ENCODE results near the gene RSRC1.

The RSRC1 gene

GRCh38 chr3:158084651-158085050, 25.2 kb upstream of the RSRC1 start:
- no peaks in the 10 kb centered on the region for H3K79me2 ChIP-seq (ENCODE audit: insufficient read depth, low read depth)
- no peak overlapping the region for H3K4me3 ChIP-seq (IDR thresholded peaks at IDR 0.05; ENCODE audit: insufficient read depth, low read depth, low read length)
- H3K36me3 ChIP-seq (ENCODE audit: insufficient read depth), result no peaks in the 10 kb centered on the region
- no peaks in the 10 kb centered on the region for H4K20me1 ChIP-seq (ENCODE audit: insufficient read depth)
- H3K27me3 ChIP-seq (ENCODE audit: insufficient read depth, low read depth), result no peaks in the 10 kb centered on the region
- no peak overlapping the region for H2AFZ ChIP-seq (ENCODE audit: low read depth)
- H3K4me2 ChIP-seq, result no peak overlapping the region
- no peaks in the 10 kb centered on the region for H3K4me1 ChIP-seq (ENCODE audit: low read depth, poor library complexity, severe bottlenecking)
- no peak for TF ChIP-seq CTCF (conservative IDR thresholded peaks at IDR 0.05; ENCODE audit: low read depth, low read length)
- no peak overlapping the region for H3K9ac ChIP-seq
- H3K27ac ChIP-seq, result no peak overlapping the region

GRCh38 chr3:158085358-158085757, 24.5 kb upstream of the RSRC1 start:
- Histone ChIP-seq H3K27me3 (ENCODE audit: insufficient read depth, low read depth) (no peaks in the 10 kb centered on the region), H3K4me1 (ENCODE audit: low read depth, poor library complexity, severe bottlenecking) (no peaks in the 10 kb centered on the region), H3K9ac (no peak overlapping the region), H3K4me3 (IDR thresholded peaks at IDR 0.05; ENCODE audit: insufficient read depth, low read depth, low read length) (no peak overlapping the region), H3K27ac (no peak overlapping the region), H3K79me2 (ENCODE audit: insufficient read depth, low read depth) (no peaks in the 10 kb centered on the region), H4K20me1 (ENCODE audit: insufficient read depth) (no peaks in the 10 kb centered on the region), H2AFZ (ENCODE audit: low read depth) (no peak overlapping the region), H3K36me3 (ENCODE audit: insufficient read depth) (no peaks in the 10 kb centered on the region), H3K4me2 (no peak overlapping the region)
- TF ChIP-seq CTCF (conservative IDR thresholded peaks at IDR 0.05; ENCODE audit: low read depth, low read length), result no peak

GRCh38 chr3:158085931-158086330, 24.0 kb upstream of the RSRC1 start:
- Histone ChIP-seq H3K4me1 (ENCODE audit: low read depth, poor library complexity, severe bottlenecking) (no peaks in the 10 kb centered on the region), H3K4me3 (IDR thresholded peaks at IDR 0.05; ENCODE audit: insufficient read depth, low read depth, low read length) (no peak overlapping the region), H4K20me1 (ENCODE audit: insufficient read depth) (no peaks in the 10 kb centered on the region), H3K4me2 (no peak overlapping the region), H3K27ac (no peak overlapping the region), H3K79me2 (ENCODE audit: insufficient read depth, low read depth) (no peaks in the 10 kb centered on the region), H2AFZ (ENCODE audit: low read depth) (no peak overlapping the region), H3K36me3 (ENCODE audit: insufficient read depth) (no peaks in the 10 kb centered on the region), H3K27me3 (ENCODE audit: insufficient read depth, low read depth) (no peaks in the 10 kb centered on the region), H3K9ac (no peak overlapping the region)
- no peak for TF ChIP-seq CTCF (conservative IDR thresholded peaks at IDR 0.05; ENCODE audit: low read depth, low read length)

GRCh38 chr3:158086361-158086760, 23.5 kb upstream of the RSRC1 start:
- Histone ChIP-seq H3K27ac (no peak overlapping the region), H3K4me1 (ENCODE audit: low read depth, poor library complexity, severe bottlenecking) (no peaks in the 10 kb centered on the region), H3K9ac (no peak overlapping the region), H2AFZ (ENCODE audit: low read depth) (no peak overlapping the region), H3K4me3 (IDR thresholded peaks at IDR 0.05; ENCODE audit: insufficient read depth, low read depth, low read length) (no peak overlapping the region), H3K4me2 (no peak overlapping the region), H4K20me1 (ENCODE audit: insufficient read depth) (no peaks in the 10 kb centered on the region), H3K79me2 (ENCODE audit: insufficient read depth, low read depth) (no peaks in the 10 kb centered on the region), H3K27me3 (ENCODE audit: insufficient read depth, low read depth) (no peaks in the 10 kb centered on the region), H3K36me3 (ENCODE audit: insufficient read depth) (no peaks in the 10 kb centered on the region)
- no peak for TF ChIP-seq CTCF (conservative IDR thresholded peaks at IDR 0.05; ENCODE audit: low read depth, low read length)

GRCh38 chr3:158086776-158087175, 23.1 kb upstream of the RSRC1 start:
- no peak overlapping the region for H3K4me3 ChIP-seq (IDR thresholded peaks at IDR 0.05; ENCODE audit: insufficient read depth, low read depth, low read length)
- no peaks in the 10 kb centered on the region for H4K20me1 ChIP-seq (ENCODE audit: insufficient read depth)

More at GRCh38 chr3:158086776-158087175, 23.1 kb upstream of the RSRC1 start:
- Histone ChIP-seq H3K36me3 (ENCODE audit: insufficient read depth) (no peaks in the 10 kb centered on the region), H3K27ac (no peak overlapping the region), H2AFZ (ENCODE audit: low read depth) (no peak overlapping the region), H3K79me2 (ENCODE audit: insufficient read depth, low read depth) (no peaks in the 10 kb centered on the region), H3K4me1 (ENCODE audit: low read depth, poor library complexity, severe bottlenecking) (no peaks in the 10 kb centered on the region), H3K27me3 (ENCODE audit: insufficient read depth, low read depth) (no peaks in the 10 kb centered on the region), H3K9ac (no peak overlapping the region), H3K4me2 (no peak overlapping the region)
- TF ChIP-seq CTCF (conservative IDR thresholded peaks at IDR 0.05; ENCODE audit: low read depth, low read length), result no peak

All from KMS-11 (cell line).